ENCODE results near the gene PTPRB.

- TF ChIP-seq GATA2 (IDR thresholded peaks at IDR 0.05; ENCODE audit: low read depth, low read length) (no peak), GATA3 (IDR thresholded peaks at IDR 0.05; ENCODE audit: low read depth, low read length) (no peak)
These were observed 4.5 kb upstream of the PTPRB start for GRCh38 chr12:70641691-70642090.

Measured in SH-SY5Y (cell line).